ENCODE results near the gene SNX2.
"Not testable (repeated sequence)": the region's sequence is repeated elsewhere in the genome, so short reads cannot be mapped to it uniquely, and the experiment has no call there.

SNX2 gene

DNA sequence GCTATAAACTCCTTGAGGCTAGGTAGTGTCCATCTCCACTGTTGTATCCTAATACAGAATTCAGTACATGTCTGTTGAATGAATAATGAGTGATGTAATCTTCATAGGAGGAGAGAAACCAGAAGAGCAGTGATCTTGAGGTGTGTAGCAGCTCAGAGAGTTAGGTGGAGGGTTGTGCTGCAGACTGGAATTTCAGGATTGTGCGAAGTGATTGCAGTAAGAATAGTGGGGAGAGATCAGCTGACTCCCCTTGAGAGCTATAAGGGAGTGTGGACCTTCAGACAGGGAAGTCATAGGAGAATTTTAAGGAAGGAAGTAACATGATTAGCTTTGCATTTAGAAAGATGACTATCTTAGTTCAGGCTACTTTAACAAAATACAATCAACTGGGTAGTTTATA is 74.9 kb downstream of the SNX2 start:
- Histone ChIP-seq H4K8ac (ENCODE audit: low read length) (no peak overlapping the region), H3K4me2 (ENCODE audit: low read length, poor library complexity, severe bottlenecking) (no peak overlapping the region), H3K23ac (ENCODE audit: low read length in 2 of 2) (no peak overlapping the region), H3K4ac (ENCODE audit: low read depth in 1 of 2, low read length in 2 of 2) (no peak overlapping the region), H3K27me3 (ENCODE audit: control insufficient read depth in 1 of 2, insufficient read depth in 1 of 2, low read length in 2 of 2) (no peaks in the 10 kb centered on the region), H3K9me3 (ENCODE audit: control insufficient read depth, low read length) (no peaks in the 10 kb centered on the region), H2BK120ac (ENCODE audit: low read depth, low read length) (no peak overlapping the region), H3K4me1 (ENCODE audit: control insufficient read depth, insufficient read depth, low read depth, low read length) (peaks cover 9% of the 10 kb centered on the region), H2BK5ac (ENCODE audit: low read depth, low read length, poor library complexity, severe bottlenecking) (no peak overlapping the region), H3K36me3 (ENCODE audit: control insufficient read depth in 1 of 2, insufficient read depth in 2 of 2, low read depth in 1 of 2, low read length in 2 of 2) (no peaks in the 10 kb centered on the region), H4K91ac (ENCODE audit: low read length) (no peak overlapping the region), H2AFZ (ENCODE audit: low read depth, low read length) (no peak overlapping the region), H2BK15ac (ENCODE audit: low read depth, poor library complexity, severe bottlenecking) (no peak overlapping the region), H3K4me3 (ENCODE audit: insufficient read depth in 1 of 2, low read depth in 1 of 2, low read length in 2 of 2) (no peak overlapping the region), H3K18ac (ENCODE audit: low read depth in 1 of 2, low read length in 2 of 2) (no peak overlapping the region), H2BK12ac (ENCODE audit: low read length in 2 of 2) (no peak overlapping the region), H3K14ac (ENCODE audit: low read length in 2 of 2) (no peak overlapping the region), H2AK5ac (ENCODE audit: low read length, severe bottlenecking) (no peak overlapping the region), H3K79me1 (replicated peaks; ENCODE audit: low read length, poor library complexity, severe bottlenecking) (peaks cover 13% of the 10 kb centered on the region), H3K27ac (ENCODE audit: low read length, poor library complexity, severe bottlenecking) (peak overlapping the region; percentile 3), H3K9ac (ENCODE audit: low read length) (no peak overlapping the region)
- 85% methylated on average over 1 of the region's 1 CpG for WGBS
- no peak for DNase-seq

DNA sequence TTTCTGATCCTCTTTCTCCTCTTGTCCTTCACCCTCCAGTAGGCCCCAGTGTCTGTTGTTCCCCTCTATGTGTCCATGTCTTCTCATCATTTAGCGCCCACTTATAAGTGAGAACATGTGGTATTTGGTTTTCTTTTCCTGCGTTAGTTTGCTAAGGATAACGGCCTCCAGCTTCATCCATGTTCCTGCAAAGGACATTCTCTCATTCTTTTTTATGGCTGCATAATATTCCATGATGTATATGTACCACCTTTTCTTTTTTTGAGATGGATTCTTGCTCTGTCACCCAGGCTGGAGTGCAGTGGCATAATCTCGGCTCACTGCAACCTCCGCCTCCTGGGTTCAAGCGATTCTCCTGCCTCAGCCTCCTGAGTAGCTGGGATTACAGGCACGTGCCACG is 82.7 kb downstream of the SNX2 start:
- H2AFZ ChIP-seq (ENCODE audit: low read depth, low read length); H4K8ac ChIP-seq (ENCODE audit: low read length); H3K14ac ChIP-seq (ENCODE audit: low read length in 2 of 2); H4K91ac ChIP-seq (ENCODE audit: low read length); H3K9ac ChIP-seq (ENCODE audit: low read length); H2BK12ac ChIP-seq (ENCODE audit: low read length in 2 of 2); DNase-seq; H2BK5ac ChIP-seq (ENCODE audit: low read depth, low read length, poor library complexity, severe bottlenecking); H3K27ac ChIP-seq (ENCODE audit: low read length, poor library complexity, severe bottlenecking); H3K27me3 ChIP-seq (ENCODE audit: control insufficient read depth in 1 of 2, insufficient read depth in 1 of 2, low read length in 2 of 2); H3K4me2 ChIP-seq (ENCODE audit: low read length, poor library complexity, severe bottlenecking); H3K18ac ChIP-seq (ENCODE audit: low read depth in 1 of 2, low read length in 2 of 2); H2BK15ac ChIP-seq (ENCODE audit: low read depth, poor library complexity, severe bottlenecking); H3K23ac ChIP-seq (ENCODE audit: low read length in 2 of 2); H3K9me3 ChIP-seq (ENCODE audit: control insufficient read depth, low read length); H3K4me1 ChIP-seq (ENCODE audit: control insufficient read depth, insufficient read depth, low read depth, low read length); H2AK5ac ChIP-seq (ENCODE audit: low read length, severe bottlenecking); H3K36me3 ChIP-seq (ENCODE audit: control insufficient read depth in 1 of 2, insufficient read depth in 2 of 2, low read depth in 1 of 2, low read length in 2 of 2); H3K4ac ChIP-seq (ENCODE audit: low read depth in 1 of 2, low read length in 2 of 2); H3K4me3 ChIP-seq (ENCODE audit: insufficient read depth in 1 of 2, low read depth in 1 of 2, low read length in 2 of 2); H2BK120ac ChIP-seq (ENCODE audit: low read depth, low read length): not testable (repeated sequence)
- 97% methylated on average over 6 of the region's 8 CpGs for WGBS
- H3K79me1 ChIP-seq (replicated peaks; ENCODE audit: low read length, poor library complexity, severe bottlenecking) = peaks cover 18% of the 10 kb centered on the region

DNA sequence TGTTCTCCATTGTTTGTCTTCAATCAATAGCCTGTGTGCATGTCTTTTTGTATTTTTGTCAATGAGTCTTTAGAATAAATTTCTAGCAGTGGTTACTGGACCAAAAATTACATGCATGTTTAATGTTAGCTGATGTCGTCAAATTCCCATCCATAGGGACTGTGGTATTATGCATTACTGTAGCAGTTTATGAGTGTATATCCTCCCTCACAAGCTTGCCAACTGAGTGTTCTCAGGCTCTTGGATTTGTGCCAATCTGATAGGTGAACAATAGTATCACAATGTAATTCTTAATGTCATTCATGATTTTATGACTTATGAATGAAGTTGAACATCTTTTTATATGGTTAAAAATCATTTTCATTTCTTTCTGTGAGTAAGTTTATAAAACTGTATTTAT is 83.6 kb downstream of the SNX2 start:
- no peak overlapping the region for H4K8ac ChIP-seq (ENCODE audit: low read length)
- 57% methylated on average over 1 of the region's 1 CpG for WGBS
- no peak overlapping the region for H3K4me2 ChIP-seq (ENCODE audit: low read length, poor library complexity, severe bottlenecking)
- no peak overlapping the region for H2BK120ac ChIP-seq (ENCODE audit: low read depth, low read length)
- H3K79me1 ChIP-seq (replicated peaks; ENCODE audit: low read length, poor library complexity, severe bottlenecking) = peaks cover 21% of the 10 kb centered on the region
- no peak overlapping the region for H3K23ac ChIP-seq (ENCODE audit: low read length in 2 of 2)
- H2AFZ ChIP-seq (ENCODE audit: low read depth, low read length) = no peak overlapping the region
- no peak overlapping the region for H3K14ac ChIP-seq (ENCODE audit: low read length in 2 of 2)
- H3K27ac ChIP-seq (ENCODE audit: low read length, poor library complexity, severe bottlenecking) = no peak overlapping the region
- H3K4me3 ChIP-seq (ENCODE audit: insufficient read depth in 1 of 2, low read depth in 1 of 2, low read length in 2 of 2) = no peak overlapping the region
- H2AK5ac ChIP-seq (ENCODE audit: low read length, severe bottlenecking) = no peak overlapping the region
- no peak overlapping the region for H3K4ac ChIP-seq (ENCODE audit: low read depth in 1 of 2, low read length in 2 of 2)
- H3K18ac ChIP-seq (ENCODE audit: low read depth in 1 of 2, low read length in 2 of 2) = no peak overlapping the region
- no peak overlapping the region for H4K91ac ChIP-seq (ENCODE audit: low read length)
- H3K4me1 ChIP-seq (ENCODE audit: control insufficient read depth, insufficient read depth, low read depth, low read length) = no peaks in the 10 kb centered on the region
- no peaks in the 10 kb centered on the region for H3K27me3 ChIP-seq (ENCODE audit: control insufficient read depth in 1 of 2, insufficient read depth in 1 of 2, low read length in 2 of 2)
- no peak overlapping the region for H2BK5ac ChIP-seq (ENCODE audit: low read depth, low read length, poor library complexity, severe bottlenecking)
- H3K36me3 ChIP-seq (ENCODE audit: control insufficient read depth in 1 of 2, insufficient read depth in 2 of 2, low read depth in 1 of 2, low read length in 2 of 2) = peaks cover 0 to 6% of the 10 kb centered on the region in 2 experiments
- H2BK12ac ChIP-seq (ENCODE audit: low read length in 2 of 2) = no peak overlapping the region
- H2BK15ac ChIP-seq (ENCODE audit: low read depth, poor library complexity, severe bottlenecking) = no peak overlapping the region
- H3K9ac ChIP-seq (ENCODE audit: low read length) = no peak overlapping the region
- no peaks in the 10 kb centered on the region for H3K9me3 ChIP-seq (ENCODE audit: control insufficient read depth, low read length)
- no peak for DNase-seq

DNA sequence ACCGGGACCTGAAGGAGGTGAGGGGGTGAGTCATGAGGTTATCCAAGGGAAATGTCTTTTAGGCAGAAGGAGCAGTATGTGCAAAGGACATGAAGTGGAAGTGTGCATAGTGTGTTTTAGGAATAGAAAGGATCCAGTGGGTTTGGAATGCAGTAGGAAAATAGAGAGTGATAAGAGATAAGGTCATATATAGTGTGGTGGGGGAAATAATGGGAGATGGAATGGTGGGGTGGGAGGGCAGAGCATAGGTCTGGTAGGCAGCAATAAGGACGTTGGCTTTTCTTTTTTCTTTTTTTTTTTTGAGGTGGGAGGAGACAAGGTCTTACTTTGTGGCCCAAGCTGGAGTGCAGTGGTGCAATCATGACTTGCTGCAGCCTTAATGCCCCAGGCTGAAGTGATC is 88.4 kb downstream of the SNX2 start:
- 85% methylated on average over 2 of the region's 2 CpGs for WGBS

More for the DNA sequence above, 88.4 kb downstream of the SNX2 start:
- Histone ChIP-seq H3K9ac (ENCODE audit: low read length) (no peak overlapping the region), H4K8ac (ENCODE audit: low read length) (no peak overlapping the region), H2BK120ac (ENCODE audit: low read depth, low read length) (no peak overlapping the region), H3K79me1 (replicated peaks; ENCODE audit: low read length, poor library complexity, severe bottlenecking) (peaks cover 30% of the 10 kb centered on the region), H3K18ac (ENCODE audit: low read depth in 1 of 2, low read length in 2 of 2) (no peak overlapping the region), H2BK5ac (ENCODE audit: low read depth, low read length, poor library complexity, severe bottlenecking) (no peak overlapping the region), H3K9me3 (ENCODE audit: control insufficient read depth, low read length) (no peaks in the 10 kb centered on the region), H2BK12ac (ENCODE audit: low read length in 2 of 2) (no peak overlapping the region), H3K14ac (ENCODE audit: low read length in 2 of 2) (no peak overlapping the region), H3K27me3 (ENCODE audit: control insufficient read depth in 1 of 2, insufficient read depth in 1 of 2, low read length in 2 of 2) (no peaks in the 10 kb centered on the region), H3K36me3 (ENCODE audit: control insufficient read depth in 1 of 2, insufficient read depth in 2 of 2, low read depth in 1 of 2, low read length in 2 of 2) (peaks cover 0 to 13% of the 10 kb centered on the region in 2 experiments), H3K4me1 (ENCODE audit: control insufficient read depth, insufficient read depth, low read depth, low read length) (no peaks in the 10 kb centered on the region), H2AK5ac (ENCODE audit: low read length, severe bottlenecking) (no peak overlapping the region), H3K27ac (ENCODE audit: low read length, poor library complexity, severe bottlenecking) (no peak overlapping the region), H4K91ac (ENCODE audit: low read length) (no peak overlapping the region), H3K4ac (ENCODE audit: low read depth in 1 of 2, low read length in 2 of 2) (no peak overlapping the region), H2AFZ (ENCODE audit: low read depth, low read length) (no peak overlapping the region), H2BK15ac (ENCODE audit: low read depth, poor library complexity, severe bottlenecking) (no peak overlapping the region), H3K4me3 (ENCODE audit: insufficient read depth in 1 of 2, low read depth in 1 of 2, low read length in 2 of 2) (no peak overlapping the region), H3K4me2 (ENCODE audit: low read length, poor library complexity, severe bottlenecking) (no peak overlapping the region), H3K23ac (ENCODE audit: low read length in 2 of 2) (no peak overlapping the region)
- DNase-seq = no peak
